Measurements from ENCODE around the gene RASSF1.
A peak's percentile ranks its signal among the peaks of the same experiment; 100 is the strongest.

Gene RASSF1

DNA sequence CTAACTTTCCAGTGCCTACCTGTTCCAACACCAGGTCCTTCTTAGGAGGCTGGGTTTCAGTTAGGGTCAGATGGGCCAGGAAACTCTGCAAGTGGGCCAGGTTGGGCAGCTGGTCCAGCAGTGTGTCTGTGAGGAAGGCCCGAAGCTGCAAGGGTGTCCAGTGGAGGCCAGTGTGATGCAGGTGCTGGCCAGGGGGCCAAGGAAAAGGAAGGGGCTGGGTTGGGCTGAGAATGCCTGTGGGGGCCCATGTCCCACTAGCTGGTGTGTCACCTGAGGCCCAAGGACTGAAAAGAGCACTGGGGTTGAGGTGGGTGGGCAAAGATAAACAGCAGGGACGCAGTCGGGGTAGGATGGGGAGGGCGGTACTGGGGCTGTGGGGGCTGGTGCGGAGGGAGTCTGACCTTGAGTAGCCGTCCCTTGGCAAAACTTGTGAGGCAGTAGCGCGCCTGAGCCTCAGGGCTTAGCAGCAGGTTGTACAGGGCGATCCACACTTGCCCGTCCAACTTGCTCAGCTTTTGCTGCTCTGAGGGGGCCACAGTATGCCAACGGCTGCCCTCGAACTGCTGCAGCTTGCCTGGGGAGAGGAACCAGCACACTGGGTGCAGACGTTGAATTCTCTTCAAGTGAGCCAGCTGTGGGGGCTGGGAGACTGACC lies 1.5 kb upstream of the RASSF1 start:
- no peak for DNase-seq

- DNase-seq: no peak
Observed at GRCh38 chr3:50341537-50341936, 901 bp upstream of the RASSF1 start.

GRCh38 chr3:50340147-50340447 lies 539 bp downstream of the RASSF1 start:
- DNase-seq: no peak

DNA sequence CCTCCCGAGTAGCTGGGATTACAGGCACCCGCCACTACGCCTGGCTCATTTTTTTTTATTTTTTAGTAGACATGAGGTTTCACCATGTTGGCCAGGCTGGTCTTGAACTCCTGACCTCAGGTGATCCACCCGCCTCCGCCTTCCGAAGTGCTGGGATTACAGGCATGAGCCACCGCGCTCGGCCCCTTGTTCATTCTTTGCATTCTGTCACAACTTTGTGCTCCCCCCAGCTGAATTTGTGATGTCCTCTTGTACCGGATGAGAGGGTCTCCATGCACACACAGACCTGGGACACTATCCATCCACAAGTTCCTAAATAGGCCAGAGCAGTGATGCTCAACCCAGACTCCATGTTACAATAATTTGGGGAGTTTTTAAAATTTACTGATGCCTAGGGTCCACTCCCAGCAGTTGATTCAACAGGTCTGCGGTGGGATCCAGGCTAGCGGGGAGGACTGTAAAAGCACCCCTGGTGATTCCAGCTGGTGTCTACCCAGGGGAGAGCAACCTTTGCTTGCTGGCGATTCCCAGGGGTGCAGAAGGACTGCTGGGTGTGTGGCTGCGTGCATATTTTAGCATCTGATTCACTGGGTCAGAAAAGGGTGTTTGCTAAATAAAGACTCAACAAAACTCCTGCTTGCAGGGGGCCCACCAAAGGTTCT lies 1.0 kb downstream of the RASSF1 start:
- DNase-seq: no peak

GRCh38 chr3:50338965-50339364 lies 1.7 kb downstream of the RASSF1 start:
- DNase-seq: no peak

DNA sequence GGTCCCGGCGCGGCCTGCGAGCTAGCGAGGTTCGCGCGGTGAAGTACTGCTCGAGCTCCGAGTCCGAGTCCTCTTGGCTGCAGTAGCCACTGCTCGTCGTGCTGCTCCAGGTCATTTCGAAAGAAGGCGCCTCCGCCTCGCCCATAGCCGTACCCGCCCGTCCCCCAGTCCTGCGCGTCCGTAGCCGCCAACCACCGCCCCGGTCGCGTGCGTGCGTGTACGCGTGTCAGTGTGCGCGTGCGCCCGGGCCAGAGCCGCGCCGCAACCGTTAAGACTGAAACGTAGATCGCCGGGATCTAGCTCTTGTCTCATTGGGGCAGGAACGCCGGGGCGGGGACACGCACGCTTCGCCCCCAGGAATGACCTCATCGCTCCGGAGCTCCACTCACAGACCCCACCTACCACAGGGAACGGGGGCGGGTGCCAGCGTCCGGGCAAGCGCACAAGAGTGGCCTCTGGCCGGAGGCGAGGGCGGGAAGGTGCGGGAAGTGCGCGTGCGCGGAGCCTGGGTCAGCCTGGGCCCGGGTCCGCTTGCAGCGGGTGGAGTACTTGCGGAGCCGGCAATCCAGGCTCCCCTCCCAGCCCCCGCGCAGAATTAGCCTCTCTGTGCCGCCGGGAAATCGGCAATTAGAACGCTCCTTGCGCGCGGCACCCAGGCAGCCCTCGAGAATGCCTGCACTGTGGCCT lies 3.3 kb downstream of the RASSF1 start:
- DNase-seq: peak; percentile 98

DNA sequence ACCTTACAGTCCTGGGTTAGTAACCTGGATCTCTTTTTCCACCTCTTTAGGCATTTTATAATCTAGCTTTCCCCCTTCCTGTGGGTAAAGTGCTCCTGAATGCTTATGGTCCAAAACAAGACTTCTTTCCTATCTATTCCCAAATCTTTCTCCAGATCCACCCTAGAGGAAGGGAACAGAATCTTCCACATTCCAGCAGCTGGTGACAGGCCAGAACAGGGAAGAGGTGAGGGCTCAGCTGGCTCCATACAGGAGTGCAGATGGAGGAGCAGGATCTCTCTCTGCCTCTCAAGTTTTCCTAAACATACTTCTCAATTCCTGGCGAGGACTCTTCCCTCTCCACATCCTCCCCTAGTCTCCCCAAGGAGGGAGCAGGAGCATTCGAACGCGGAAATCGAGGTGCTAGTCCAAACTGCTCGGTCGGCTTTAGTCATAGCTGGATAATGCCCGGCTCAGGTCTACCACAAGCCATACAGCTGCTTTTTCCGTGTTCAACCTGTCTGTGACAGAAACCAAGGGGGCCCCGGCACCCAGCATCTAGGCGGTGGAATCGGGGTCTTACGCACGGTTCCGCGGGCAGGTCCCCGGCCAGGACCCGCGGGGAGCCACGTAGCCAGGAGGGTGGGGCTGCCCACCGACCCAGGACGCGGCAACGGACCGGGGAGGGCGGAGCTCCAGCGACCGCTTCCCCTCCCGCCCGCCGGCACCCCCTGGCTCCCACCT lies 4.0 kb downstream of the RASSF1 start:
- no peak for DNase-seq

GRCh38 chr3:50334339-50335075 lies 6.1 kb downstream of the RASSF1 start:
- no peak for DNase-seq

GRCh38 chr3:50333744-50334328 lies 6.8 kb downstream of the RASSF1 start:
- DNase-seq: no peak

GRCh38 chr3:50331364-50331907 lies 9.2 kb downstream of the RASSF1 start:
- no peak for DNase-seq

DNA sequence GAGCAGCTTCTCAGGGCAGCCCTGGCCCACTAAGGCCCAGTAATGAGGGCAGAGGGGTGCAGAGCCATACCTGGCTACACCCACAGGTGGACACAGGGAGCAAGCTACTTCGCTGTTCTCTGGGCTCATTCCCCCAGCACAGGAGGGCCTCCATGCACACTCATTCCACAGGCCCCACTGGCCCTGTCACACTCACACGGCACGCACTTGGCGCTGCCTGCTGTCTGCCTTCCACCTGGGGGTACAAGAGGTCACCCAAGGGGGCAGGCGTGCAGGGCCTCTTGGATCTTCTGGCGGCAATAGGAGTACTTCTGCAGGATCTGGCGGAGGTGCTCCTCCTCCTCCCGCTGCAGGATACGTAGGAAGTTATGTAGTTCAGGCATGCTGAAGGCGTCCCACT lies 10.3 kb downstream of the RASSF1 start:
- DNase-seq: no peak

DNA sequence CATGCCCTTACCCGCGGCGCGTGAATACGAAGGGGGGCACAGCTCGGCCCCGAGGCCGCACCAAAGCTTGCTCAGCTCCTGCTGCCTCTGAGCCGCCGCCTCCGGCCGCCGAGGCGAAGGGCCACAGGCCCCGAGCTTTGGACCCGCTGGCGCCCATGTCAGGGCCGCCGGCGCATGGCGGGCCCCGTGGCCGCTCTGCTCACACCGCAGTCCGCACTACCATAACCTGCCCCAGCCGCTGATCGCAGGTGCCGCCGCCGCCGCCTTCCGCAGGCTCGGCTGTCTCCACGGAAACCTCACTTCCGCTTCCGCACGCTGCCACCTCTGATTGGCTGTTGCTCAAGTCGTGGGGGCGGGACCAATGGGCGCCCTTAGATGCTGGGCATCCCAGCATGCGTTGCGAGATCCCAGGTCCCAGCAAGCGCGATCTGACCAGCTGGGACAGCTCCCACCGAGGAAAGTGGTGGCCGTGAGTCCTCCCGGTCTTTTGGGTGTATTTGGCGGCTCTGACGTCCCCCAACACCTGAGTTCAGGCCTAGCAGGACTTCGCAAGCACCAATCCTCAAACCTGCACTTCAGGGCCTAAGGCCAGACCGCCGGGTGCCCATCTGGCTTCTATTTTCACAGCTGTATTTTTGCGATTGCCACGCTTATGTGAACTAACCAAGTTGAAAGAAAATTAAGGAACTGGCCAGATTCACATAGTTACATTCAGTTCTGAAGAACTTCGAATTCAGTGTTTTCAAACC lies 12.5 kb downstream of the RASSF1 start, which contains the start of gene TUSC2:
Gene TUSC2 (minus strand): TSS at position 281 of the 749 bp plus-strand sequence. CDS start 124 bp downstream, at position 157.
- DNase-seq: peak; percentile 94

DNA sequence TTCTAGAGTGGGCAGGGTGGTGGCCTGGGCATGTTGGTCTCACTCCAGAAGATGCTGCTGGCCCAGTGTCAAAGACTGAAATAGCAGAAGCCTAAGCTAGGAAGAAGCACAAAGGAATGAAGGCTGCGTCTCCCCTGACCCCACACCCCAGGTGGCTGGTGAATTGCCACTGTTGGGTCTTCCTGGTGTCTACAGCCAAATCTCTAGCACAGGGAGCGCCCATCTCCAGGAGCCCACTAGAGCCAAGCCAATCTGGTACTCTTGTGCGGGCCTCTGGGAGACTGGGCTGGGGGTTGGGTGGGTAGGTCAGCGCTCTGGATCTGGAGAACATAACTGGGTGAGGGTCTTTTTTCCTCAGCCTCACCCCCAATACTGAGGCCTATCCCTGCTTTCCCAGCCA lies 13.5 kb downstream of the RASSF1 start:
- DNase-seq: no peak

- no peak for DNase-seq
Observed at GRCh38 chr3:50326182-50326541, 14.5 kb downstream of the RASSF1 start.

DNA sequence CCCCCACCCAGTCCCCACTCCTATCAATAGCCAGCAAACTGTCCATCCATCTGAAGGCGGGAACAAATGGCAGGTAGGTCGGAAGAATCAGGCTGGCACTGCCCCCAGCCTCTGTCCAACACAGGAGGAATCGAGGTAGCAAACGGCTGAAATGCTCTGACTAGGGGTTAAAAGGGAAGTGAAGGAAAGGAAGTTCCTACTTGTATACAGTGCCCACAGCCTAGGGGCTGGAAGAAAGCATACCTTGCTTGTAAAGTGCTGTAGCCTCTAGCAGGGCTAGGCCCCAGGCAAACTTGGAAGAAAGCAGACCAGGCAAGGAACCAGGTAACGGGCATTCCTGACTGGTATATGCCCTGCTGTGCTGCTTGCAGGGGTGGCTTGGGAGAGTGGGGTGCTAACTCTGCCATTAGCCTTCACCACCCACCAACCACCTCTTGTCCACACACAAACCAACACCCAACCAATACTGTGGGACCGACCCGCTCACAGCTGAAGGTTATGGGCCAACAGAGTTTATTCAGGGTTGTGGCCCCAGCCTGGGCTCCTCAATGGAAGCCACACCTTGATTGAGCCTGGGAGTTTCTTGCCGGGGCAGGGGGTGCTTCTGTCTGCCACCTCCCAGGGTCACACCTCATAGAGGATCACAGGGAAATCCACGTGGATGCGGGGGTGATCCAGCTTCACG lies 15.0 kb downstream of the RASSF1 start:
- no peak for DNase-seq

GRCh38 chr3:50325113-50325480 lies 15.5 kb downstream of the RASSF1 start:
- DNase-seq: no peak

DNA sequence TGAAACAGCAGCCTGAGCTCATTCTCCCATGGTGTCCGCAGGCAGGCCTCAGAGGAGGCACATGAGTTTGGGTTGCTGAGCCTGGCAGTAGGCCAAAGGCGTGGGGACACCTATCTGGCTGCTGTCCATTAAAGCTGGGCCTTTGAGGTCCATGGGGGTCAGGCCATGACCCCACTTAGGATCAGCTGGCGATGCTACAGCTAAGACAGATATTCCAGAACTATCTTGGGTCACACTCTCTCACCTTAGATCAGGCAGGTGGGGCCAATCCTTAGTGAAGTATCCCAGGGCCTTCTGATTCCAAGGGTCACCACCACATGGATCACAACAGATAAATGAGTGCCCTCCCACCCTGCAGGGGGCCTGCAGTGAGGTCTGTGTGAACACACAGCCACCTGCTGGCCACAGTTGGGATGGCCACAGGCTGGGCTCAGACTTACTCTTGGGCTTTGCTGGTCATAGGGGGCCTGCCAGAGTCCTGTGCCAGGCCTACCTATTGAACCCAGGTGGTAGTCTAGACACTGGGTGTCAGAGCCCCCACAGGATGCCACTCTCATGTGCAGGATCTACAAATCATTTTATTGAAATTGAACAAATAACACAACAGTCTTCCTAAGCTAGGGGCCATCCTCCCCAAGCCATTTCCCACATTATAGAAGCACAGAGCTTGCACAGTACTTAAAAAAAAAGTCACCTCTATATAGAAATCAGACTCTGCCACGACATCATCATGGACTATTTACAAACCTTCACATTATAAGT lies 16.1 kb downstream of the RASSF1 start:
- DNase-seq: peak; percentile 47

- DNase-seq: no peak
Observed at GRCh38 chr3:50323614-50324199, 16.9 kb downstream of the RASSF1 start.

DNA sequence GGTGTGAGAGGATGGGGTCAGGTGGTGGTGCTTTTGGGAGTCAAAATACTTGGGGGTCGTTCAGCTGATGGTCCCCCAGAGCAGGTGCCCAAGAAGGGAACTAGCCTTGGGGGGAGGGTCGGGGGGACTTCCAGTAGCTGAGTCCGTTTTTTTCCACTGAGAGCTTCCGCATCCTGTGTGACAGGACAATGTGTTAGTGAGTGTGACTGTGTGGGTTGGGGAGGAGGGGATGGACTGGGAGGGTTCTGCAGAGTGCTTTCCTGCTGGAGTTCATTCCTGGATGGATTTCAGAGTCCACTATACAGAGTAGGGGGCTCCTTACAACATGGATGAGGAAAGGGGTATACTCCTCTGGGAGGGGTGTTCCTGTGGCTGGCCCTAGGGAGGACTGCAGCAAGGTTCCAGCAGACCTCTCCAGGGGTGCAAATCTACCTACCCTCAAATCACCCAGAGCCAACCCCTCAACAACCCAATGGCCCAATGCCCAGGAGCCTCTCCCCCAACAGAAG lies 17.5 kb downstream of the RASSF1 start:
- DNase-seq: no peak
